Astrocyte (in vitro differentiated cells and primary cell): ENCODE data around the gene SCAI.

Source experiments
- EZH2 ChIP-seq: IDR thresholded peaks from 2 replicates; pipeline ENCODE4 v1.6.1; 2012; ENCODE audit warnings: mild to moderate bottlenecking, low read length, inconsistent platforms; ENCODE audit not compliant: insufficient read depth
- TF ChIP-seq, protein P1 (sequence below): IDR thresholded peaks from 2 replicates; pipeline ENCODE4 v1.5.1; 2011; ENCODE audit warnings: low read depth, mild to moderate bottlenecking, inconsistent platforms, low read length, moderate library complexity; ENCODE audit not compliant: insufficient read depth

DNA sequence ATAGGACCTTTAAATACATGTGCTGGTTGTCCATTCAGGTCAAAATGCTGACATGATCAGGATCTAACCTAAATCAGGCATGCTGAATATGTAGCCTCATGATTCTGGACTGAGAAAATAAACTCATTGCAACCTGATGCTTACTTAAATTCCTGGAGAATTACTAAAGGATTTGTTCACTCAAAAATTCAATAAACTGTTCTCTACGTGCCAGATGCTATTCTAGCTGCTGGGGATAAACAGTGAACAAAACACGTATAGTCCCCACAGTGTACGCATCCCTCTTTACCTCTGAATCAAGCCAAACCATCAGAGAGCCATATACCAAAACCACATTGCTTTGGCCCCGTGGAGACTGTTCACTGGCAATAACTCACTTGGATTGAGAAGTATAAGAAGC is 6.1 kb downstream of the SCAI start:
- TF ChIP-seq, protein P1, sequence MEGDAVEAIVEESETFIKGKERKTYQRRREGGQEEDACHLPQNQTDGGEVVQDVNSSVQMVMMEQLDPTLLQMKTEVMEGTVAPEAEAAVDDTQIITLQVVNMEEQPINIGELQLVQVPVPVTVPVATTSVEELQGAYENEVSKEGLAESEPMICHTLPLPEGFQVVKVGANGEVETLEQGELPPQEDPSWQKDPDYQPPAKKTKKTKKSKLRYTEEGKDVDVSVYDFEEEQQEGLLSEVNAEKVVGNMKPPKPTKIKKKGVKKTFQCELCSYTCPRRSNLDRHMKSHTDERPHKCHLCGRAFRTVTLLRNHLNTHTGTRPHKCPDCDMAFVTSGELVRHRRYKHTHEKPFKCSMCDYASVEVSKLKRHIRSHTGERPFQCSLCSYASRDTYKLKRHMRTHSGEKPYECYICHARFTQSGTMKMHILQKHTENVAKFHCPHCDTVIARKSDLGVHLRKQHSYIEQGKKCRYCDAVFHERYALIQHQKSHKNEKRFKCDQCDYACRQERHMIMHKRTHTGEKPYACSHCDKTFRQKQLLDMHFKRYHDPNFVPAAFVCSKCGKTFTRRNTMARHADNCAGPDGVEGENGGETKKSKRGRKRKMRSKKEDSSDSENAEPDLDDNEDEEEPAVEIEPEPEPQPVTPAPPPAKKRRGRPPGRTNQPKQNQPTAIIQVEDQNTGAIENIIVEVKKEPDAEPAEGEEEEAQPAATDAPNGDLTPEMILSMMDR: no peak
- no peak for TF ChIP-seq EZH2
